GM18873 (cell line): ENCODE results near the gene ESRRA.

Experiments used
- ATAC-seq: cut with Tn5 transposase; IDR thresholded peaks from one replicate; pipeline ENCODE4 v1.9.1; 2021; ENCODE audit warnings: mild to moderate bottlenecking, moderate library complexity, moderate number of reproducible peaks; ENCODE audit not compliant: unreplicated experiment, low FRiP score

Gene ESRRA

GRCh38 chr11:64291262-64291751 lies 14.0 kb upstream of the ESRRA start, which contains the start of gene KCNK4:
TSS of gene KCNK4 (plus strand) at chr11:64291302. CDS start at chr11:64293019, 1,717 bp downstream.
- no peak for ATAC-seq

DNA sequence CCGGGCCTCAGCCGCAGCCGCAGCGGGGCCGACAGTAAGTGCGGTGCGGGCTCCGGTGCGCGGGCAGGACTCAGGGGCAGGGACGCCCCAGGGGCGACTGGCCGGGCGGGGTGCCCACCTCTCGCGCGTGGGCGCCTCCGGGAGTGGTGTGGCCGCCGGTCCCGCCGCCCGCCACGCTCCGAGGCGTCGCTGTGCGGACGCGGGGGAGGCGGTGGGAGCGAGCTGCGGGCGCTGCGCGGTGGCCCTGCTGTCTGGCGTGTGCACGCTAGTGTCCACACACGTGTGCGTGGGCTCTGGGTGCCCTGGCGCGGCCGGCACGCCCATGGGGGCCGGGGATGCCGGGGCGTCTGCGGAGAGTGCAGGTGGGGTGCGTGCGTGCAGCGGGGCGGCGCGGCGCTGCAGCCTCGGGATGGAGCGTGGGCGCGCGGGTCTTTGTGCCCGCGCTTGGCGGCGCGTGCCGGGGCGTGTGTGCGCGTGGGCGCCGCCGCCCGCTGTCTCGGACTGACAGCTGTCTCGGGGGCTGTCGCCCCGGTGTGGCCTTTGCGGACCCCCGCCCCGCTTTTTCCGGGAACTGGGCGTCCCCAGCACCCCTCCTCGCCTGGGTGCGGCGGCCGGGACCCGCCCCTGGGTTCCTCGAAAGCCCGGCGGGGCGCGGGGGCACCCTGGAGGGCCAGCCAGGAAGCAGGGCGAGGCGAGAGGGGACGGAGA lies 13.4 kb upstream of the ESRRA start:
- no peak for ATAC-seq

- no peak for ATAC-seq
Measured at GRCh38 chr11:64292460-64293254, 12.7 kb upstream of the ESRRA start.

DNA sequence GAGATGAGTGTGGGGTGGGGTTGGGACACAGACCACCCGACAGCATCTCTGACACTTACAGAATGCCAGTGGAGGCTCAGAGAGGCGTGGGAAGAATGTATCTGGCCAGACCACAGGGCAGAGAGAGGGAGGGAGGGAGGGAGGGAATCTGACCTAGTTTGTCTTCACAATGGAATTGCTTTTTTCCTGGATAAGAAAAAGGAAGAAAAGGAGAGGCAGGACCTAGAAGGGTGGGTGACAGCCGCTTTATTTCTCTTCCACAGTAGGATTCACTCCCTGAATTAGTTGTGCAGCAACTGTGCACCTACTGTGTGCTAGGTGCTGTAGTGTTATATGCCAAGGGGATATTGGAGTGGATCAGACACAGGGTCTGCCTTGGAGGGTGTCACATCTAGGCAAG lies 10.6 kb upstream of the ESRRA start:
- no peak for ATAC-seq

- no peak for ATAC-seq
Measured at GRCh38 chr11:64295760-64296159, 9.6 kb upstream of the ESRRA start.

- no peak for ATAC-seq
Measured at GRCh38 chr11:64296236-64296635, 9.1 kb upstream of the ESRRA start.

DNA sequence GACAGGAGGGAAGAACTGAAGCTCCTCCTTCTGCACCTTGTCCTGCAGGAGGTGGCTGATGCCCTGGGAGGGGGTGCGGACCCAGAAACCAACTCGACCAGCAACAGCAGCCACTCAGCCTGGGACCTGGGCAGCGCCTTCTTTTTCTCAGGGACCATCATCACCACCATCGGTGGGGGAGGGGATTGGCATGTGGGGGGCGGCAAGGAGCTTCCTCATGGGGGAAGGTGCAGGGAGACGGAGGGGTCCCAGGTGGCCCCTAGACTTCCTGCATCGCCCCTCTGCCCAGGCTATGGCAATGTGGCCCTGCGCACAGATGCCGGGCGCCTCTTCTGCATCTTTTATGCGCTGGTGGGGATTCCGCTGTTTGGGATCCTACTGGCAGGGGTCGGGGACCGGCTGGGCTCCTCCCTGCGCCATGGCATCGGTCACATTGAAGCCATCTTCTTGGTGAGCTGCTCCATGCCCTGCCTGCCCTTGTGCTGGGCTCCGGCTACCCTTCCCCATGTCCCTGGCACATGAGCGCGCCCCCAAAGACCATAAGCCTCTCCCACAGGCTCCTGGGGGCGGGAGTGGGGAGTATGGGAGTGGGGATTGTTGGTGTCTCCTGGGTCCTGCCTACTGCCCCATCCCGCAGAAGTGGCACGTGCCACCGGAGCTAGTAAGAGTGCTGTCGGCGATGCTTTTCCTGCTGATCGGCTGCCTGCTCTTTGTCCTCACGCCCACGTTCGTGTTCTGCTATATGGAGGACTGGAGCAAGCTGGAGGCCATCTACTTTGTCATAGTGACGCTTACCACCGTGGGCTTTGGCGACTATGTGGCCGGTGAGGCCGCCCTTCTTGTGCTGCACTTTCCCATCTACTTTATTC lies 8.3 kb upstream of the ESRRA start:
- no peak for ATAC-seq

DNA sequence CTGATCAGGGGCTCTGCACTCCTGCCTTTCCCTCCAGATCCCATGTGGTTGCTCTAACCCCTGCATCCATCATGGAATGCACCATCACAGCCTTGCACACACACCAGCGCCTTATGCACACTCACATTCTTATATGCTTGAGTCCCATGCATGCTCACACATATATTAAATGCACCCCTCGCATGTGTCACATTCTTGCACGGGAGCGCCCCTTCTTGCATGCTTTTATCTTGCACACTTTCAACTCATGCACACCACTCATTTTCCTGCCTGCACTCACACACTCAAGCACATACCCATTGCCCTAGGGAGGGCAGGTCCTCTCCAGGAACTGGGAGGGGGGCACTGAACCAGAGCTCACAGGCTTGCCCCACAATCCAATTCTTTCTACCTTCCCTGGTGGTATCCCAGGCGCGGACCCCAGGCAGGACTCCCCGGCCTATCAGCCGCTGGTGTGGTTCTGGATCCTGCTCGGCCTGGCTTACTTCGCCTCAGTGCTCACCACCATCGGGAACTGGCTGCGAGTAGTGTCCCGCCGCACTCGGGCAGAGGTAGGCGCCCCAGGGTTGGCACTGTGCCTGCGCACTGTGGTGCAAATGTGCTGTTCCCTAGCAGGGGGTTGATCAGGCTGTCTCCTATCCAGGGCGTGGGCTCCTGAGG lies 7.5 kb upstream of the ESRRA start:
- ATAC-seq: no peak

DNA sequence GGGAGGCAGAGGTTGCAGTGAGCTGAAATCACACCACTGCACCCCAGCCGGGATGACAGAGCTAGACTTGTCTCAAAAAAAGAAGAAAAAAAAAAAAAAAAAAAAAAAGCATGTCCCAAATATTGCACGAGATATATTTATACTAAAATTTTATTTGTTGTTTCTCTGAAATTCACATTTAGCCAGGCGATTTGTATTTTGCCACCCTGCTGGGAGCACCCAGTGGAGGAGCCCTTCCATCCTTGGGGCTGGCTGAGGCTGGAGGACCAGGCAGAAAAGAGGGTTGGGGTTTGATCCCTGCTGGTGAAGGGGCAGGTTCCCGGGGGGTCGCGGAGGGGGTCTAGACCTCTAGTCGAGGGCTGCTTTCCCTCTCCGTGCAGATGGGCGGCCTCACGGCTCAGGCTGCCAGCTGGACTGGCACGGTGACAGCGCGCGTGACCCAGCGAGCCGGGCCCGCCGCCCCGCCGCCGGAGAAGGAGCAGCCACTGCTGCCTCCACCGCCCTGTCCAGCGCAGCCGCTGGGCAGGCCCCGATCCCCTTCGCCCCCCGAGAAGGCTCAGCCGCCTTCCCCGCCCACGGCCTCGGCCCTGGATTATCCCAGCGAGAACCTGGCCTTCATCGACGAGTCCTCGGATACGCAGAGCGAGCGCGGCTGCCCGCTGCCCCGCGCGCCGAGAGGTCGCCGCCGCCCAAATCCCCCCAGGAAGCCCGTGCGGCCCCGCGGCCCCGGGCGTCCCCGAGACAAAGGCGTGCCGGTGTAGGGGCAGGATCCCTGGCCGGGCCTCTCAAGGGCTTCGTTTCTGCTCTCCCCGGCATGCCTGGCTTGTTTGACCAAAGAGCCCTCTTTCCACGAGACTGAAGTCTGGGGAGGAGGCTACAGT lies 6.1 kb upstream of the ESRRA start:
- no peak for ATAC-seq

DNA sequence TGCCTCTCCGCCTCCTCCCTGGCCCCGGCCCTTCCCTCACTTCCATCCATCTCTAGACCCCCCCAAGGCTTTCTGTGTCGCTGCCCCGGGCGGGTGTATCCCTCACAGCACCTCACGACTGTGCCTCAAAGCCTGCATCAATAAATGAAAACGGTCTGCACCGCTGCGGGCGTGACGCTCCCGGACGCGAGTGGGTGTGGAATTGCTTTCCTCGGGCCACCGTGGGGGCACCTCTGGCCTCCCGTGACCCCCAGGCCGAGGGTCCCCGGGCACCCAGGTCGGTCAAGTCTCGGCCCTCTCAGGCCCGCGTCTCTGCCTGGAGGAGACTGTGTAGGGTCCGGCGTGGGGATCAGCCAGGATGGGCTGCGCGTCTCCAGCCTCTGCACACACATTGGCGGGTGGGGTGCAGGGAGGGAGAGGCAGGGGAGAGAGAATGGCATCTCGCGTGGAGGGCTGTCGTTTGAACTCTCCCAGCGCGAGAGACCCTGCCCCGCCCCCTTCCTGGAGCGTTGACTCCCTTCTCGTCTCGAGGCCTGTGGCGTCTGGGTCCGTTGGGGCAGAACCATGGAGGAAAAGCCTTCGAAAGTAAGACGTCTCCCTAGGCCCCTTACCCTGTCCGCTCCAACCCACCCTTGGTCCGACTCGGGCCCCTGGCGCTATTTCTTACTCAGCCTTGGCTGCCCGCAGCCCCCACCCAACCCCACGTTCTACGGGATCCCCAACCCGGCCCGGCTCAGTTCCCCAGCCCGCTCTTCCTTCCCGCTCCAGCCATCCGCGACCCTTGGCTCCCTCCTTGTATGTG lies 5.3 kb upstream of the ESRRA start, which contains the start of gene CATSPERZ:
CATSPERZ (plus strand) TSS at position 512 of the 802 bp plus-strand sequence; CDS start at position 565, 53 bp downstream.
- ATAC-seq: no peak

GRCh38 chr11:64303109-64304031 lies 2.0 kb upstream of the ESRRA start:
- ATAC-seq: no peak

DNA sequence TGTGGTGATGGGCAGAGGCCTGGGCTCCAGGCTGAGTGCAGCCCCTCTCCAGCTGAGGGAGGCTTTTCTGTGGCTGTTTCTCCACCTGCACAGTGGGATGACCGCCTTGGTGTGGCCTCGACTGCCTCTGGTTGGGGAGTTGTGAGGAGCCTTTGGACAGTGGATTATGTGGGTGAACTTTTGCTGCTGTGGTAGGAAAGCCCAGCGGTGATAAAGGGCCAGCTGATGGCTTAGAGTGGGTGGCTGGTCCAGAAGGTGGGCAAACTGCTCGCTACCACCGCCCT lies 1.4 kb upstream of the ESRRA start:
- no peak for ATAC-seq

DNA sequence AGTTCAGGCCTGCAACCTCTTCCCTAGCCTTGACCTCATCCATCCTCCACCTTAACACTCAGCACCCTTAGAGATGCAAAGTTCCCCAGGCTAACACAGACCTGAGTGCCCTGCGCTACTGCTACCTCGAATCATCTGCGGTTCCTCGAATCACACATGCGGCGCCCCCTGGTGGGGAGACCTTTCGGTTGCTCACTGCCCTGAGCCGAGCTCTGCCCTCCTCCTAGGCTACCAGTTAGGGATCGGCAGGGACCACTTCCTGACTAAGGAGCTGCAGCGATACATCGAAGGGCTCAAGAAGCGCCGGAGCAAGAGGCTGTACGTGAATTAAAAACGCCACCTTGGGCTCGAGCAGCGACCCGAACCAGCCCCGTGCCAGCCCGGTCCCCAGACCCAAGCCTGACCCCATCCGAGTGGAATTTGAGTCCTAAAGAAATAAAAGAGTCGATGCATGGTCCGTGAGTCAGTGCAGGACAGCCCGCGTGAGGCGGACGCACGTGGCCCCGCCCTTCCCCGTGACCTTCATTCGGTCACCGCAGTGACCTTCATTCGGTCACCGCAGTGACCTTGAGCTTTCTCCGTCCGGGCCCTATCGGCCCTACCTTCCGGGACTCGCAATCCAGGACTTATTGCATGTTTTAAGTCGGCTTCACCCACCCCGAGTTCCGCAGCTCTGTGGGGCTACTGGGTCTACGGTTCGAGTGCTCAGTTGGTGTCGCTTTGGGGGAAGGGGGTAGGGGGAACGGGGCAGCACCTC lies 830 bp upstream of the ESRRA start:
- no peak for ATAC-seq

DNA sequence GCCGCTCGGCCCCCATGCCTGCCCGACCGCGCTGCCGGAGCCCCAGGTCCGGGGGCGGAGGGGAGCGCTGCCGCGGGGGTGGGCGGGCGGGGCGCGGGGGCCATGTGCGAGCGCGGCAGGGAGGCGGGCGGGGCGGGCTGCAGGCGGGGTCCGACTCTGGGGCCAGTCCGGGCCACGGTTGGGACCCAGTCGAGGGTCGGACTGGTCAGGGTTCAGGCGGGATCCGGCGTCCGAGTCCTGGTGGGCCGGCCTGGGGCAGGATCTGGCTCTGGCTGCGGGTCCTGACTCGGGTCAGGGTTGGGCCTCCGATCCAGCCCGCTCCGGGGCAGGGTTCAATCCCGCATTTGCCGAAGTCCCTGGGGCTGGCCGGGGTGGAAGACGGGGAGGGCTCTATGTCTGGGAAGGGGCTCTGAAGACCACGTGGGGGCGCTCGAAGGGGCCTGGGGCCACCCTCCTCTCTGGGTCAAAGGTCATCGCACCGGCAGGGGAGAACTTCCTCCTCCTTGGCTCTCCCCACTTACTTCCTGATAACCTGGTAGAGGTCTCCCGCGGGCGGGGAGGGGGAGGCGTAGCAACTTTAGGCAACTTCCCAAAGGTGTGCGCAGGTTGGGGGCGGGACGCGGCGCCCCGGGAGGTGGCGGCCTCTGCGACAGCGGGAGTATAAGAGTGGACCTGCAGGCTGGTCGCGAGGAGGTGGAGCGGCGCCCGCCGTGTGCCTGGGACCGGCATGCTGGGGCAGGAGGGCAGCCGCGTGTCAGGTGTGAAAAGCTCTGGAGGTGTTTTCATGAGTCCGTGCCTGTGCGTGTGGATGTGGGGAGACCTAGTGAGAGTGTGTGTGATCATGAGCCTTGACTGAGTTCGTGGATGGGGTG lies 603 bp downstream of the ESRRA start:
- ATAC-seq: no peak

DNA sequence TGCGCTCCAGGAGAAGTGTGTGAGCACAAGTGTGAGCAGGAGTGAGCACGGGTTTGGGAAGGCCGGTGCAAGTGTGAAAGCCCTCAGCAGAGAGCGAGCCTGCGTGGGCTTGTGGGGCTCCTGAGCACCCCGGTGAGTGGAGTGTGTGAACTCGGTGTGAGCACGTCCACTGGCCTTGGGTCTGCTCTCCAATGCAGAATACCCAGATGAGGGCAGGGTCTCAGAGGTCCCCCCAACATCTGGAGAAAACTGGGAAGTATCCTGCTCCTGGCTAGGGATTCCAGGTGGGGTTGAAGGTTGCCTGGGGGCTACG lies 1.2 kb downstream of the ESRRA start:
- no peak for ATAC-seq
